ENCODE results near the gene TEX29.

GRCh38 chr13:111370147-111370546 is 49.7 kb downstream of the TEX29 start:
- TF ChIP-seq CTCF (IDR thresholded peaks at IDR 0.05) (no peak), ZFX (IDR thresholded peaks at IDR 0.05; ENCODE audit: borderline replicate concordance) (no peak)
